Measurements from ENCODE around the gene TBC1D10A.

GRCh38 chr22:30338802-30339201 lies 12.1 kb upstream of the TBC1D10A start:
- TF ChIP-seq CTCF (IDR thresholded peaks at IDR 0.05) (no peak), POLR2A (IDR thresholded peaks at IDR 0.05) (no peak)
